Measurements from ENCODE around the gene TTC3. TPM values are rescaled to one million over a fixed set of nuclear protein-coding genes. Genes with fewer than 3 reads are reported as not detected.

Gene TTC3
- total RNA-seq, 1 donor from 2014 or later: 61.8 TPM

DNA sequence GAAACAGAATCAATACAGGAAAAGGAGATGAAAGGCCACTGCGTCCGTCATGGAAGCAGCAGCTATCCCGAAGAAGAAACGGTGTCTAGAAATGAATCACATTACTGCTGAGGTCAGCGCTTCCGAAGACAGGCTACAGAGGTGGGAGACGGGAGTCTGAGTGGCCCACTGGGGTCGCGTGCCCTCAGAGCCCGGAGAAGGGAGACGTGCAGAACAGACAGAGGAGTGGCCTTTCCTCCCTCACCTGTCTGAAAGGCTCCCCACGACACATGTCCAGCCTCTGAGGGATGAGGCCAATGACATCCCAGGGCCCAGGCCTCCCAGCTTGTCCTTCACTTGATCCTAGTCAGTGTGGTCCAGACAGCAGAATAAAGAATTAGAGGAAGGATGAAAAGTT is 158.2 kb downstream of the TTC3 start:
- Mint-ChIP-seq H3K27me3 (ENCODE audit: insufficient read depth) (no peaks in the 10 kb centered on the region), H3K9me3 (no peaks in the 10 kb centered on the region), H3K36me3 (ENCODE audit: low read depth) (peaks cover 32% of the 10 kb centered on the region), H3K4me3 (no peak overlapping the region), H3K27ac (no peak overlapping the region), H3K4me1 (ENCODE audit: low read depth) (no peaks in the 10 kb centered on the region)
- no peak for DNase-seq (ENCODE audit: low spot score)
- intact Hi-C loops (cut with micrococcal nuclease): no loop called here

DNA sequence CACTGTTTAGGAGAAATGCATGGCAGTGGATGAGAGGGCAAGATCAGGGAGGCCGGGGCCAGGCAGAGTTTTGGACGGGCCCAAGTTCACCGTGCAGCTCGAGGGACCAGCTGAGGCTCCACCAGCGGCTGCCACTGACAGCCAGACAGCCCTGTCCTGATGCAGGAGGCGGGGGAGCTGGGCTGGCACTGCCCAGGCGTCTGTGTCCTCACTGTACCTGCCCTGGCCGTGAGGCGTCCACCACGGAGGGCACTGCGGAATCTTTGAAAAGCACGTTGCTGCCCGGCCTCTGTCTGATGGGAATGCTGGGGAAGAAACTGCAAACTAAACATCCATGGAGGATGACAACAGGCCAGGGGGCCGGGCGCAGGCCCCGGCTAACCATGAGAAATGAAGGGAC is 158.6 kb downstream of the TTC3 start:
- DNase-seq (ENCODE audit: low spot score): no peak
- no peak overlapping the region for H3K27ac Mint-ChIP-seq
- H3K4me3 Mint-ChIP-seq: no peak overlapping the region
- peaks cover 31% of the 10 kb centered on the region for H3K36me3 Mint-ChIP-seq (ENCODE audit: low read depth)
- H3K9me3 Mint-ChIP-seq: no peaks in the 10 kb centered on the region
- intact Hi-C loops (cut with micrococcal nuclease): no loop called here
- H3K27me3 Mint-ChIP-seq (ENCODE audit: insufficient read depth): no peaks in the 10 kb centered on the region
- peaks cover under 1% of the 10 kb centered on the region for H3K4me1 Mint-ChIP-seq (ENCODE audit: low read depth)

DNA sequence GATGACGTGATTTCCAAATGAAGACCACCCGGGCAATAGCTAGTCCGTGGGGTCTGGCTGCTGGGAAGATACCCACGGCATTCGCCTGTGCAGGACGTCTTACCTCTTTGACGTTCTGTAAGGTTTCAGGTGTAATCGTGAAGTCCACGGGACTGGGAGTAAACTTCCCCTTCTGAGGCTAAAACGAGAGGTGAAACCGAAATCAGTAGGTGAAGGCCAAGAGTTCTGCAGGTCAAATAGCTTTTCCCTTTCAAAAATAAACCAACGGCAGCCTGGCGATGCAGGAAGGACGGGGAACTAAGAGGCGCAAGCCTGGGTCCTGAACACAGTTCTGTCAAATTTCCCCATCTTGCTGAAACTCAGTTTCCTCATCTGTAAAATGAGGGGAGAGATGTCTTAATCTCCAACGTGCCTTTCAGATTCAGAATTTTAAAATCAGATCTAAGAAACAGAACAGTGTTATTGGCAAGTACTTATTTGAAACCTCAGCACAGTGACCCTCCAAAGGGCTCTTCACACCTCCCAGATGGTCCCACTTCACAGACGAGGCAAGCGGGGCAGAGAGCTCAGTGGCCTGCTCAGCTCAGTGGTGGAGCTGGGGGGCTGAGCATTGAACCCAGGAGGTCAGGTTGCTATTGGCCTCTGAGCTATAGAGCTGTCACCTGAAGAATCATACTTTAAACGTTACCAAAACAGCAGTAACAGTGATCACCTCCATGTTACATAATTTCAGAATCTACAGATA is 159.4 kb downstream of the TTC3 start:
- Mint-ChIP-seq H3K27me3 (ENCODE audit: insufficient read depth) (no peaks in the 10 kb centered on the region), H3K9me3 (no peaks in the 10 kb centered on the region), H3K36me3 (ENCODE audit: low read depth) (peaks cover 33% of the 10 kb centered on the region), H3K27ac (no peak overlapping the region), H3K4me3 (no peak overlapping the region), H3K4me1 (ENCODE audit: low read depth) (peaks cover 8% of the 10 kb centered on the region)
- DNase-seq (ENCODE audit: low spot score): no peak
- intact Hi-C loops (cut with micrococcal nuclease): no loop called here

DNA sequence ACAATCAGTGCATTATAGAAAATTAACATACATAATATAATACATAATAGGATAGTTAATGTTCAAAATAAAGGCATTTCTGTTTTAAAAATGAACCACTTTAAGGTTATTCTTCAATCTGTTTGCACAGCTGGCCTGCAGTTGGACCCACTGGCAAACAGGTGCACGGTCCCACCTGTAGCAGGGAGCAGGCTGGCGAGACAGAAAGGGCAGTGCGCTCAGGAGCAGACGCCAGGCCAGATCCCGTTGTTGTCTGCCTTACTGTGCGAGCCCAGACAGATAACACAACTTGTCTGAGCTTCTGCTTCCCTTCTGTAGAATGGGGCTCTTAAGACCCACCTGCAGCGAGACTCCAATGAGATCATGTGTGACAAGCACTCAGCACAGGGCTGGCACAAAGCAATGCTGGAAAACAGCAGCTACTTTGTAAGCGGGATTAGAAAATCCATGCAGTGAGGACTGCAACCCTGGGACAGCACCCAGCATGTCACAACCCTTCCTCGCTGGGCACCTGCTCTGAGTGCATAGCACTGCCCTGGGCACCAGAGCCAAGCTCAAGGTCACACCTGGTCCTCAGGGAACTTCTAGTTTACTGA is 160.6 kb downstream of the TTC3 start:
- Mint-ChIP-seq H3K27me3 (ENCODE audit: insufficient read depth) (no peaks in the 10 kb centered on the region), H3K36me3 (ENCODE audit: low read depth) (peaks cover 34% of the 10 kb centered on the region), H3K27ac (no peak overlapping the region), H3K4me1 (ENCODE audit: low read depth) (peaks cover 20% of the 10 kb centered on the region), H3K4me3 (no peak overlapping the region), H3K9me3 (no peaks in the 10 kb centered on the region)
- intact Hi-C loops (cut with micrococcal nuclease): no loop called here
- no peak for DNase-seq (ENCODE audit: low spot score)

DNA sequence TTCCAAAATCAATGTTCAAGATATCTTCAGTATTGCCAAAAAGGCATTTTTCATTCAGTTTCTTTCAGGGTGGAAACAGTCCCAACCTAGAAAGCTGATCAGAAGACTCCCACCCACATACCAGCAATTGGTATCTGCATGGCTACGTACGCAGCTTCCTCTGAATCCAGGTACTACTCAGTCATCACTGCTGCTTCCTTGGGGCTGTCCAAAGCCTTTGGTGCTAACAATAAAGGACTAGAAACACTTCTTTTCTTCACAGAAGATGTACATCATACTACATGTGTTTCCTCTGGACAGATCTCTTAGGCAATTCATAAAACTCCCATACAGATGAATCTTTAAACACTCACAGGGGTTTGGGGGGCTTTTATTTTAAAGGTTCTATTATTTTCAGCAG is 164.3 kb downstream of the TTC3 start:
- intact Hi-C loops (cut with micrococcal nuclease): no loop called here
- DNase-seq (ENCODE audit: low spot score): no peak
- Mint-ChIP-seq H3K27ac (peak overlapping the region; percentile 74), H3K36me3 (ENCODE audit: low read depth) (peaks cover 34% of the 10 kb centered on the region), H3K4me1 (ENCODE audit: low read depth) (peaks cover 48% of the 10 kb centered on the region), H3K27me3 (ENCODE audit: insufficient read depth) (no peaks in the 10 kb centered on the region), H3K4me3 (peak overlapping the region; percentile 43), H3K9me3 (no peaks in the 10 kb centered on the region)

DNA sequence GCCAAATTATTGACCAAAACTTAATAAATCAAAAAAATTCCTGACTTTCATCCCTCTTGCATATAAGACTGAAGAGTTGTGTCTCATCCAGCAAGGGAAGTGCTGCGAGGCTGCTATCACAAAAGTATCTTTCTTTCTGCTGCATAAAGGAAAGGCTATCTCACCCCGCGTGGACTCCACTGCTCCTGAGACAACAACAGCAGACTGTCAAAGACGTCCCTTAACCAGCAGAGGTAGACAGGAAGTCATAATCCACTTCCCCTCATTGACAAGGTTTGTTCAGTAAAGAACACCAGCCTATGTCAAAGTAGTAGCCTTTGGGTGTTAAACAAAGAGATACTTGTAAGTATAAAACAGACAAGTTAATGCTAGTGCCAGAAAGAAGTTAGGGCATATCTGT is 164.7 kb downstream of the TTC3 start:
- intact Hi-C loops (cut with micrococcal nuclease): no loop called here
- peaks cover 34% of the 10 kb centered on the region for H3K36me3 Mint-ChIP-seq (ENCODE audit: low read depth)
- no peaks in the 10 kb centered on the region for H3K27me3 Mint-ChIP-seq (ENCODE audit: insufficient read depth)
- H3K4me3 Mint-ChIP-seq: peak overlapping the region; percentile 43
- H3K4me1 Mint-ChIP-seq (ENCODE audit: low read depth): peaks cover 51% of the 10 kb centered on the region
- H3K9me3 Mint-ChIP-seq: no peaks in the 10 kb centered on the region
- H3K27ac Mint-ChIP-seq: peak overlapping the region; percentile 74
- no peak for DNase-seq (ENCODE audit: low spot score)

DNA sequence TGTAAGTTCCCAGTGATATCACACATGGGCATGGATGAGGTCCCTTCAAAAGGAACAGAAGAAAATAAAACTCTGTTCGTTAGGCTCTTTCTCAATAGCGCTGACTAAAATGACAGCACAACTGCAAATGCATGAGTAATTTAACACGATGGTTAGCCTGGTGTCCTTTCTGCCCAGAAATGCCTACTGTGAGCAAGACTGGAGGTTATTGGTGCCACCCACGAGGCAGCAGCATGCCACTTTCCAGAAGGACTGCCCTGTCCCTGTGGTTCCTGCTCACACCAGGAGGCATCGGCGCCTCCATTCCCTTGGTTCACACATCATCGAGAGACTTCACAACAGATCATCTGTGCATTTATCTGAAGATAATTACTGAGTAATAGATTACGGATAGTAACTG is 167.9 kb downstream of the TTC3 start:
- Mint-ChIP-seq H3K4me3 (no peak overlapping the region), H3K4me1 (ENCODE audit: low read depth) (peaks cover 83% of the 10 kb centered on the region), H3K9me3 (no peaks in the 10 kb centered on the region), H3K27ac (peak overlapping the region; percentile 12), H3K36me3 (ENCODE audit: low read depth) (peaks cover 41% of the 10 kb centered on the region), H3K27me3 (ENCODE audit: insufficient read depth) (no peaks in the 10 kb centered on the region)
- intact Hi-C loops (cut with micrococcal nuclease): no loop called here
- no peak for DNase-seq (ENCODE audit: low spot score)

DNA sequence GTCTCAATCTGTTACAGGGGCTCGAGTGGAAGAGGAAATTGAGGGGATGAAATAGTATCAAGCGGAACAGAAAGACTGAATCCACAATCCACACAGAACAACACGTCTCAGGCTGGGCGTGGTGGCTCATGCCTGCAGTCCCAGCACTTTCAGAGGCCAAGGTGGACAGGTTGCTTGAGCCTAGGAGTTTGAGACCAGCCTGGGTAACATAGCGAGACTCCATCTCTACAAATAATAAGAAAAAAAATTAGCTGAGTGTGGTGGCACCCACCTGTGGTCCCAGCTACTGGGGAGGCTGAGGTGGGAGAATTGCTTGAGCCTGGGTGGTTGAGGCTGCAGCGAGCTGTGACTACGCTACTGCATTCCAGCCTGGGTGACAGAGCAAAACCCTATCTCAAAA is 168.4 kb downstream of the TTC3 start:
- Mint-ChIP-seq H3K27me3 (ENCODE audit: insufficient read depth) (no peaks in the 10 kb centered on the region), H3K36me3 (ENCODE audit: low read depth) (peaks cover 38% of the 10 kb centered on the region), H3K9me3 (no peaks in the 10 kb centered on the region), H3K27ac (peak overlapping the region; percentile 12), H3K4me3 (no peak overlapping the region), H3K4me1 (ENCODE audit: low read depth) (peaks cover 88% of the 10 kb centered on the region)
- DNase-seq (ENCODE audit: low spot score): no peak
- intact Hi-C loops (cut with micrococcal nuclease): no loop called here

DNA sequence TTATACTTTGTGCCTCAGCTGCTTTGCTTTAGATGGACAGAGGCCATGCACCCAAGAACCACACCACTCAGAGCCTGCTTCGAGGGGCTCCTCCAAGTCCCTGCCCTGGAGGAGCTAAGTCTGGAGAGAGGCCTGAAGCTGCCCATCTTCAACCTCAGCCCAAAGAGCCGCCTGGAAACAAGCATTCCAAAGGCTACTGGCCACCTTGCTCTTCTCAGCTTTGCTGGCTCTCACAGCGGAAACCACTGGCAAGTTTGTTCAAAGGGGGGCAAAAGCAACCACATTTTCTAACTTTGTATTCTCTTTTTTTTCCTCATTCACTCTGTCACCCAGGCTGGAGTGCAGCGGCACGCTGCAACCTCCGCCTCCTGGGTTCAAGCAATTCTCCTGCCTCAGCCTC is 170.9 kb downstream of the TTC3 start:
- no peak for DNase-seq (ENCODE audit: low spot score)
- peak overlapping the region; percentile 73 for H3K27ac Mint-ChIP-seq
- peaks cover 29% of the 10 kb centered on the region for H3K36me3 Mint-ChIP-seq (ENCODE audit: low read depth)
- H3K4me3 Mint-ChIP-seq: peak overlapping the region; percentile 10
- H3K4me1 Mint-ChIP-seq (ENCODE audit: low read depth): peaks cover 84% of the 10 kb centered on the region
- H3K9me3 Mint-ChIP-seq: no peaks in the 10 kb centered on the region
- no peaks in the 10 kb centered on the region for H3K27me3 Mint-ChIP-seq (ENCODE audit: insufficient read depth)
- intact Hi-C loops (cut with micrococcal nuclease): no loop called here

DNA sequence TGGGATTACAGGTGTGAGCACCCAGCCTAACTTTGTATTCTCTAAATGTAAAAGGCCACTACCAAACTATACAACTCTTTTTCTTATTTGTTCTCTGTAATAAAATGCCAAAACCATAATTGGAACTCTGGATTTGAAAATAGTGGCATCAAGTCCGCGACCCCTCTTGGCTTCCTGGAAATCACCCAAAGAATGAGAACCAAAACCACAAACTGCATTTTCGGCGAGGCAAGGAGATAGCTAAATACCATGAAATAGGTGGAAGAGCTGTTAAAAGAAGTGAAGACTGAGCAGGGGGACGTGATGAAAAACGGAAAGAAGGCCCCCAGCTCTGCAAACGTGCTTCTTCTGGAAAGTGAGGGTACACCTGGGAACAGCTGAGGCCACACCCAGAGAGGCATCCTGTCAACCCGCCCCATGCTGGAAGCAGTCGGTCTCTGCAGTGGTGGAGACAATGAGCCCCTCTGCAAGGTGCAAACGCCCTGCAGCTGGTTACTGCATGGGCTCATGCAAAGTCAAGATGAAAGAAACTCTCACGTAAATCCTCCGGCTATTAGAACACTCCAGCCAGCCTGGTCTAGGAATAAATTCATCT is 171.5 kb downstream of the TTC3 start:
- no peak for DNase-seq (ENCODE audit: low spot score)
- intact Hi-C loops (cut with micrococcal nuclease): no loop called here

DNA sequence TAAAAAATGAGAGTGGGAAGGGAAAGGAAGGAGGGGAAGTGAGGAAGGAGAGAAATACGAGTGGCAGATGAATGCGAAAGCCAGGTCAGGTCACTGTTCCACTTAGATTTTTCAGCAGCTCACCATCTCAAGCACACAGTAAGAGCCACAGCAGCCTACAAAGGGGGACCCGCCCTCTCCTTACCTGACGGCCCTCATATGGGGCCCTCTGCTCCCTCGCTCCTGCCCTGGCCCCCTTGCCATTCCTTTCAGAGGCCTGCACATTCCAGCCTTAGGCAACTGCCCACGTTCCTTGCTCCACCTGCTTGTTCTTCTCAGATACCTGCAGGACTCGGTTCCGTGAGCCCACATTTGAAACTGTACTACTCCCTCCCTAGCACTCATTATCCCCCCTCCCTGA is 172.1 kb downstream of the TTC3 start:
- intact Hi-C loops (cut with micrococcal nuclease): no loop called here
- DNase-seq (ENCODE audit: low spot score): no peak
- Mint-ChIP-seq H3K4me3 (peak overlapping the region; percentile 67), H3K36me3 (ENCODE audit: low read depth) (peaks cover 28% of the 10 kb centered on the region), H3K4me1 (ENCODE audit: low read depth) (peaks cover 85% of the 10 kb centered on the region), H3K27me3 (ENCODE audit: insufficient read depth) (no peaks in the 10 kb centered on the region), H3K27ac (peak overlapping the region; percentile 73), H3K9me3 (no peaks in the 10 kb centered on the region)

More for the DNA sequence above, 171.5 kb downstream of the TTC3 start:
- peaks cover 28% of the 10 kb centered on the region for H3K36me3 Mint-ChIP-seq (ENCODE audit: low read depth)
- H3K4me1 Mint-ChIP-seq (ENCODE audit: low read depth): peaks cover 84% of the 10 kb centered on the region
- no peaks in the 10 kb centered on the region for H3K27me3 Mint-ChIP-seq (ENCODE audit: insufficient read depth)
- H3K4me3 Mint-ChIP-seq: peak overlapping the region; percentile 67
- H3K27ac Mint-ChIP-seq: peak overlapping the region; percentile 73
- H3K9me3 Mint-ChIP-seq: no peaks in the 10 kb centered on the region

DNA sequence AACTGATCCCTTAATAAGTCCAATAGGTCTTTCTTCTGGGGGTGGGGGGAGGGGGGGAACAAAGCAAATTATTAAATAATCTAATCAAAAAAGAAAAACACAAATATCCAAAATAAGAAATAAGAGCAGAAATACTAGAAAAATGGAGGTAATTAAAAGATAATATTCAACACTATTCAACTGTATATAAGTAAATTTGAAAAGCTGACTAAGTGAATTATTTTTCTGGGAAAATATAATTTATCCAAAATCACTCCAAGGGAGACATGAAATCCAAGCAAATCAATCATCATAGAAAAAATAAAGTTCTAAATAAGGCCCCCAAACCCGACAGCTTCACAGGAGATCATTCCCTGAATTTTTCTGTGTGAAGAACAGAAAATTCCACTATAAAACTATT is 175.2 kb downstream of the TTC3 start:
- Mint-ChIP-seq H3K27me3 (ENCODE audit: insufficient read depth) (no peaks in the 10 kb centered on the region), H3K36me3 (ENCODE audit: low read depth) (peaks cover 22% of the 10 kb centered on the region), H3K4me3 (no peak overlapping the region), H3K4me1 (ENCODE audit: low read depth) (peaks cover 78% of the 10 kb centered on the region), H3K27ac (no peak overlapping the region), H3K9me3 (no peaks in the 10 kb centered on the region)
- DNase-seq (ENCODE audit: low spot score): no peak
- intact Hi-C loops (cut with micrococcal nuclease): no loop called here

DNA sequence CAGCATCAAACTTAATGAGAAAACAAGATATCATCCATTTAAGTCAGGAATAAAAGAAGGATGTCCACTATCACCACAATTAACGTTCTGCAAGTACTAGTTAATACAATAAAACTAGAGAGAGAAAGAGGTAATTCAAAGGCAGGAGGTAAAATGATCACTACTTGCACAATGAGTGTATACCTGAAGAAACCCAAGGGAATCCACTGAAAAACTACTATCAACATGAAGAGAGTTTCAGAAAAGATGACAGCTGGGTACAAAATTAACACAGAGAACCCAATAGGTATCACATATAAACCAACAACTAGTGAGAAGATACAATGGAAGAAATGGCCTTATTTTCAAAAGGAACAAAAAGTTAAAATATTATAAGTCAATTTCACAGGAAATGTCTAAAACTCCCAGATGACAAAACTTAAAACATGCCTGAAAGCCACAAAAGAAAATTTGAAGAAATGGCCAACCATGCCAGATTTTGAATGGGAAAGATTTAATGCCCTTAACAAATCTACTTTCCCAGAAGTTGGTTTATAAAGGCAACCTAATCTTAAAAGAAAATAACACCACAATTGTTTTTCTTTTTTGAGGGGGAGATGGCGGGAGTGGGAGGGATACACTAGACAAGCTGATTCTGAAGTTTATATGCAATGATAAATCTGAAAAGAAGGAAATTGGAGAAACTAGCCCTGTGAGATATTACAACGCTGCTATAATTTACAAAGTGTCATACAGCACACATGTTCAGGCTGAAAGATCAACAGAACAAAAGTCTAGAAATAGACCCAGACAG is 176.3 kb downstream of the TTC3 start:
- no peaks in the 10 kb centered on the region for H3K9me3 Mint-ChIP-seq
- no peak overlapping the region for H3K4me3 Mint-ChIP-seq
- H3K36me3 Mint-ChIP-seq (ENCODE audit: low read depth): peaks cover 24% of the 10 kb centered on the region
- H3K27ac Mint-ChIP-seq: no peak overlapping the region
- H3K4me1 Mint-ChIP-seq (ENCODE audit: low read depth): peaks cover 75% of the 10 kb centered on the region
- H3K27me3 Mint-ChIP-seq (ENCODE audit: insufficient read depth): no peaks in the 10 kb centered on the region
- DNase-seq (ENCODE audit: low spot score): no peak
- intact Hi-C loops (cut with micrococcal nuclease): no loop called here
